Kidney epithelial cell (primary cell): Measurements from ENCODE around the gene RBM19. TPM values are rescaled to one million over a fixed set of nuclear protein-coding genes. Genes with fewer than 3 reads are reported as not detected.

ENCODE experiments used
- DNase-seq: peaks from one replicate; pipeline ENCODE4 v3.0.0-alpha.2; 2010; ENCODE audit warnings: low read depth
- H3K27me3 ChIP-seq: 2 replicates; pipeline ENCODE4 v1.6.0; 2011; ENCODE audit warnings: low read length; ENCODE audit not compliant: control insufficient read depth, insufficient read depth
- H3K36me3 ChIP-seq: 2 replicates; pipeline ENCODE4 v1.5.1; 2011; ENCODE audit warnings: low read length; ENCODE audit not compliant: control insufficient read depth, insufficient read depth
- H3K4me3 ChIP-seq: 2 replicates; pipeline ENCODE4 v1.5.1; 2011; ENCODE audit warnings: low read depth, mild to moderate bottlenecking, control low read depth, low read length
- CTCF ChIP-seq: IDR thresholded peaks from 2 replicates; pipeline ENCODE4 v1.5.1; 2011; ENCODE audit warnings: mild to moderate bottlenecking, moderate library complexity, low read length, control low read depth, inconsistent platforms; ENCODE audit not compliant: insufficient read depth, poor library complexity, severe bottlenecking
- total RNA-seq: library from RNA; depleted of rRNA; stranded (reverse); fragments of >200 nt; gene quantifications from 2 replicates; pipeline ENCODE4 v1.2.3, GENCODE V29; 2015

RBM19 gene
- total RNA-seq, 1 donor from 2014 or later: 30.9 TPM

GRCh38 chr12:113826805-113827538, 139.2 kb downstream of the RBM19 start:
- Histone ChIP-seq H3K4me3 (no peak overlapping the region), H3K27me3 (no peaks in the 10 kb centered on the region), H3K36me3 (no peaks in the 10 kb centered on the region)
- TF ChIP-seq CTCF: peak; percentile 1
- DNase-seq: no peak

- TF ChIP-seq CTCF: no peak
- no peaks in the 10 kb centered on the region for H3K36me3 ChIP-seq
- H3K27me3 ChIP-seq: no peaks in the 10 kb centered on the region
- H3K4me3 ChIP-seq: no peak overlapping the region
- no peak for DNase-seq
Observed at GRCh38 chr12:113825705-113826104, 140.4 kb downstream of the RBM19 start.

- Histone ChIP-seq H3K27me3 (no peaks in the 10 kb centered on the region), H3K4me3 (no peak overlapping the region), H3K36me3 (no peaks in the 10 kb centered on the region)
- TF ChIP-seq CTCF: no peak
- no peak for DNase-seq
Observed at GRCh38 chr12:113823816-113824215, 142.3 kb downstream of the RBM19 start.

- H3K36me3 ChIP-seq: no peaks in the 10 kb centered on the region
- no peak for TF ChIP-seq CTCF
- no peak overlapping the region for H3K4me3 ChIP-seq
- DNase-seq: no peak
- H3K27me3 ChIP-seq: no peaks in the 10 kb centered on the region
Observed at GRCh38 chr12:113823016-113823415, 143.1 kb downstream of the RBM19 start.

- TF ChIP-seq CTCF: no peak
- no peaks in the 10 kb centered on the region for H3K36me3 ChIP-seq
- no peak overlapping the region for H3K4me3 ChIP-seq
- H3K27me3 ChIP-seq: no peaks in the 10 kb centered on the region
- DNase-seq: no peak
Observed at GRCh38 chr12:113820842-113821241, 145.3 kb downstream of the RBM19 start.

GRCh38 chr12:113820309-113820708, 145.8 kb downstream of the RBM19 start:
- Histone ChIP-seq H3K27me3 (no peaks in the 10 kb centered on the region), H3K4me3 (no peak overlapping the region), H3K36me3 (no peaks in the 10 kb centered on the region)
- no peak for TF ChIP-seq CTCF
- no peak for DNase-seq
